Parathyroid adenoma (tissue), 2 donors: ENCODE data around the gene TAS2R1.

Experiments
- H2AFZ ChIP-seq: fragments of 300-600 bp; sonication (generic); one replicate; pipeline ENCODE4 v1.7.0; 2017; ENCODE audit warnings: antibody characterized with exemption, mild to moderate bottlenecking
- H3K27ac ChIP-seq: fragments of 300-600 bp; sonication (generic); one replicate; pipeline ENCODE4 v1.7.0; 2017
- H3K27me3 ChIP-seq: fragments of 300-600 bp; sonication (generic); one replicate; pipeline ENCODE4 v1.7.0; 2017; ENCODE audit warnings: low read length; ENCODE audit not compliant: control insufficient read depth, insufficient read depth
- H3K36me3 ChIP-seq: fragments of 300-600 bp; sonication (generic); one replicate; pipeline ENCODE4 v1.7.0; 2017; ENCODE audit warnings: low read length; ENCODE audit not compliant: control insufficient read depth, insufficient read depth
- H3K4me1 ChIP-seq: fragments of 300-600 bp; sonication (generic); one replicate; pipeline ENCODE4 v1.7.0; 2017; ENCODE audit warnings: control low read depth
- H3K4me2 ChIP-seq: fragments of 300-600 bp; sonication (generic); one replicate; pipeline ENCODE4 v1.7.0; 2017; ENCODE audit warnings: low read length
- H3K4me3 ChIP-seq: fragments of 300-600 bp; sonication (generic); one replicate; pipeline ENCODE4 v1.7.0; 2017; ENCODE audit warnings: low read depth, low read length
- H3K79me2 ChIP-seq: fragments of 300-600 bp; sonication (generic); one replicate; pipeline ENCODE4 v1.7.0; 2017; ENCODE audit warnings: control low read depth
- H3K9ac ChIP-seq: fragments of 300-600 bp; sonication (generic); one replicate; pipeline ENCODE4 v1.7.0; 2017; ENCODE audit warnings: mild to moderate bottlenecking
- H3K9me3 ChIP-seq: fragments of 300-600 bp; sonication (generic); one replicate; pipeline ENCODE4 v1.7.0; 2017; ENCODE audit warnings: low read length; ENCODE audit not compliant: control insufficient read depth
- TF ChIP-seq, protein P1 (sequence below): fragments of 300-600 bp; sonication (generic); IDR thresholded peaks from one replicate; pipeline ENCODE4 v1.7.0; 2017; ENCODE audit warnings: antibody characterized with exemption, mild to moderate bottlenecking
- donor health status: primary hyperparathyroidism.

TAS2R1 gene

DNA sequence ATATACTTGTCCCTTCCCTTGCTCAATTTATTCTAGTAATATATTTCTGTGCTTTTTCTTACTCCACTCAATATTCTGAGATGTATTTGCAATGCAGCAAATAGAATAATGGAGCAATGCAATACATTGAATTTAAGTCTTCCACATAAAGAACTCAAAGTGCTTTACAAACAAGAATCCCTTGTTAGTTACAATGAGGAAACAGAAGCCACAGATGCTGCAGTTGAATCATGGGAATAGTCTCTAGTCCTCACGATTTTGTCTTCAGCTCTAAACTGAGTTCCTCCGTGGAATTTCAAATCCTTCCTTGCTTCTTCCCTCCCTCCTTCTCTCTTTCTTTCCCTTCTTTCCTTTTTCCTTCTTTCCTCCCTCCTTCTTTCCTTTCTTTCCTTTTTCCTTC is 12.5 kb upstream of the TAS2R1 start:
- no peaks in the 10 kb centered on the region for H3K79me2 ChIP-seq
- H3K4me1 ChIP-seq = no peaks in the 10 kb centered on the region
- no peak overlapping the region for H3K4me2 ChIP-seq
- no peaks in the 10 kb centered on the region for H3K27me3 ChIP-seq
- no peak overlapping the region for H3K4me3 ChIP-seq
- no peaks in the 10 kb centered on the region for H3K9me3 ChIP-seq
- TF ChIP-seq, protein P1, sequence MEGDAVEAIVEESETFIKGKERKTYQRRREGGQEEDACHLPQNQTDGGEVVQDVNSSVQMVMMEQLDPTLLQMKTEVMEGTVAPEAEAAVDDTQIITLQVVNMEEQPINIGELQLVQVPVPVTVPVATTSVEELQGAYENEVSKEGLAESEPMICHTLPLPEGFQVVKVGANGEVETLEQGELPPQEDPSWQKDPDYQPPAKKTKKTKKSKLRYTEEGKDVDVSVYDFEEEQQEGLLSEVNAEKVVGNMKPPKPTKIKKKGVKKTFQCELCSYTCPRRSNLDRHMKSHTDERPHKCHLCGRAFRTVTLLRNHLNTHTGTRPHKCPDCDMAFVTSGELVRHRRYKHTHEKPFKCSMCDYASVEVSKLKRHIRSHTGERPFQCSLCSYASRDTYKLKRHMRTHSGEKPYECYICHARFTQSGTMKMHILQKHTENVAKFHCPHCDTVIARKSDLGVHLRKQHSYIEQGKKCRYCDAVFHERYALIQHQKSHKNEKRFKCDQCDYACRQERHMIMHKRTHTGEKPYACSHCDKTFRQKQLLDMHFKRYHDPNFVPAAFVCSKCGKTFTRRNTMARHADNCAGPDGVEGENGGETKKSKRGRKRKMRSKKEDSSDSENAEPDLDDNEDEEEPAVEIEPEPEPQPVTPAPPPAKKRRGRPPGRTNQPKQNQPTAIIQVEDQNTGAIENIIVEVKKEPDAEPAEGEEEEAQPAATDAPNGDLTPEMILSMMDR = no peak
- no peak overlapping the region for H3K27ac ChIP-seq
- H3K9ac ChIP-seq = no peak overlapping the region
- no peak overlapping the region for H2AFZ ChIP-seq
- H3K36me3 ChIP-seq = no peaks in the 10 kb centered on the region

DNA sequence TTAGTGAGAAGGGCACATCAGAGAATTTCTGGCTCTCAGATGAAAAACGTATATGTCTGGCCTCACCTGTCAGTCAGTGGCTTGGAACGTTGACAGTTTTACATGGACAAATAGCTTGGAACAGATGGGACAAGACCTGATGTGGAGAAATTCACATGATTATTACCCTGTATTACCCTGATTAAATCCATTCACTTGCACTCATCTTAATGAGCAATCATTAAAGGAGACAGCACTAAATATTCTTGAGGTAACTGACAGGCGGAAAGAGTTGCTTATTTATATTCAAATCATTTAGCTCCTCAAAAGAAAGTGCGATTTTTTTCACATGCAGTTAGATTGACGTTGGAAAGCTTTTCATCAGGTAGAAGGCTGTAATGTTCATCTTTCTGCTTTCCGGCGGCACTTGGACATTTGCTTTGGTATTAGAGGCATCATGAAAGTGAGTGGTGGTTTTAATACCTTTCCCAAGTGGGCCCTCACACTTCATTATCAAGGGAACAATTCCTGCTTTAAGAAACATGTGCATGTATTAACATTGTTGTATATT is 11.7 kb upstream of the TAS2R1 start:
- H3K4me2 ChIP-seq = no peak overlapping the region
- no peaks in the 10 kb centered on the region for H3K36me3 ChIP-seq
- H3K27ac ChIP-seq = no peak overlapping the region
- no peak overlapping the region for H3K9ac ChIP-seq
- no peak overlapping the region for H3K4me3 ChIP-seq
- TF ChIP-seq, protein P1 = no peak
- no peaks in the 10 kb centered on the region for H3K79me2 ChIP-seq
- H3K9me3 ChIP-seq = no peaks in the 10 kb centered on the region
- no peak overlapping the region for H2AFZ ChIP-seq
- no peaks in the 10 kb centered on the region for H3K27me3 ChIP-seq
- H3K4me1 ChIP-seq = no peaks in the 10 kb centered on the region

DNA sequence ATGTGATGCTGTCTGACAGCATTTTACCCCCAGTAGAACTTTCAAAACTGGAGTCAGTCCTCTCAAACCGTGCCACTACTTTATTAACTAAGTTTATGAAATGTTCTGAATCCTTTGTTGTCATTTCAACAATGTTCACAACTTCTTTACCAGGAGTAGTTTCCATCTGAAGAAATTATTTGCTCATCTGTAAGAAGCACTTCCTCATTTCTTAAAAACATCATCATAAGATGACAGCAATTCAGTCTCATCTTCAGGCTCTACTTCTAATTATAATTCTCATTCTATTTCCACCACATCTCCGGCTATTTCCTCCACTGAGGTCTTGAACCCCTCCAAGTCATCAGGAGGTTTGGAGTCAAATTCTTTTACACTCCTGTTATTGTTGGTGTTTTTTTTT is 2.3 kb upstream of the TAS2R1 start:
- no peak overlapping the region for H3K4me2 ChIP-seq
- H3K36me3 ChIP-seq = no peaks in the 10 kb centered on the region
- H3K79me2 ChIP-seq = no peaks in the 10 kb centered on the region
- TF ChIP-seq, protein P1 = no peak
- H3K27ac ChIP-seq = no peak overlapping the region
- H3K4me1 ChIP-seq = no peaks in the 10 kb centered on the region
- no peaks in the 10 kb centered on the region for H3K27me3 ChIP-seq
- H2AFZ ChIP-seq = no peak overlapping the region
- H3K4me3 ChIP-seq = no peak overlapping the region
- no peak overlapping the region for H3K9ac ChIP-seq
- H3K9me3 ChIP-seq = no peaks in the 10 kb centered on the region

DNA sequence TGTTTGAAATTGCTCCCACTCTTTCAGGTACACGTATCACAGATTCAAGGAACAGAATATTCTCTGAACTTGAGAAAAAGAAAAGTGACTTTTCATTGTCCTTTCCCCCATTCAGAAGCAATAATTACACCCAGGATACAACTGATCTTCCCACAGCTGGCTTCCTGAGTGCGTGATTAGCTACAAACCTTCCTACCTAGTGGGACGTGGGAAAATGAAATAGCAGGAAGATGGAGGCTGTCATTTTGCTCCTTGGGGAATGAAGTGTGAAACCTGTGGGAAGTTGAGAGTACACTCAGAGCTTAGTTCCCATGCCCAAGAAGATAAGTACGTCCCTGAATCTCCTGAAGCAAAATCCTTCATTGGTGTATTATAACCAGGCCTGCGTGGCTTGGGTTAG is 2.6 kb downstream of the TAS2R1 start:
- TF ChIP-seq, protein P1 = no peak
- Histone ChIP-seq H3K27ac (no peak overlapping the region), H3K9me3 (no peaks in the 10 kb centered on the region), H3K4me3 (no peak overlapping the region), H3K4me2 (no peak overlapping the region), H3K4me1 (no peaks in the 10 kb centered on the region), H3K36me3 (no peaks in the 10 kb centered on the region), H3K9ac (no peak overlapping the region), H2AFZ (no peak overlapping the region), H3K79me2 (no peaks in the 10 kb centered on the region), H3K27me3 (no peaks in the 10 kb centered on the region)

DNA sequence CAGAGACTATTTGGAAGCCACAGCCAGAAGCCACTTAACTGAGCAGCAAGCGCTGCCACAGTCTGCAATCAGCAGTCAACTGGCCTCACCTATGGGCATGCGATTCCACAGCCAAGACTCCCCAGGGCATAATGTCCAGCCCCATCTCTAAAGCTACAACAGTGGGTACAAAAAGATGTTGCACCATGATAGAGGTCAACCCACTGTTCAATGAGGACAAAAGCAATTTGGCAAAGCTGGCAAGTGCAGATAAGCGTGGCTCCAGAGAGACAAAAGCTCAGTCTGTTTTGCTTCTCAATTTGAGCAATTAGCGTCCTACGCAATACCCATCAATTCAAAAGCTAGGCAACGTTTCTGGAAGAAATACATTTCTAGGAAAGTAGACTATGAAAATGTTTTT is 3.2 kb downstream of the TAS2R1 start:
- Histone ChIP-seq H2AFZ (no peak overlapping the region), H3K9me3 (no peaks in the 10 kb centered on the region), H3K27me3 (no peaks in the 10 kb centered on the region), H3K9ac (no peak overlapping the region), H3K27ac (no peak overlapping the region), H3K4me1 (no peaks in the 10 kb centered on the region), H3K79me2 (no peaks in the 10 kb centered on the region), H3K36me3 (no peaks in the 10 kb centered on the region), H3K4me2 (no peak overlapping the region), H3K4me3 (no peak overlapping the region)
- TF ChIP-seq, protein P1 = no peak
